Stimulated activated CD4-positive, alpha-beta T cell treated with anti-CD3 and anti-CD28 coated beads, Interleukin-2, amount 100 ng/mL, for 24 hours (primary cell): ENCODE data around the gene LRRC10B.

Source experiments
- DNase-seq, 2 donors: peaks; one replicate each; pipeline ENCODE4 v3.0.0-alpha.2; 2020

LRRC10B gene

DNA sequence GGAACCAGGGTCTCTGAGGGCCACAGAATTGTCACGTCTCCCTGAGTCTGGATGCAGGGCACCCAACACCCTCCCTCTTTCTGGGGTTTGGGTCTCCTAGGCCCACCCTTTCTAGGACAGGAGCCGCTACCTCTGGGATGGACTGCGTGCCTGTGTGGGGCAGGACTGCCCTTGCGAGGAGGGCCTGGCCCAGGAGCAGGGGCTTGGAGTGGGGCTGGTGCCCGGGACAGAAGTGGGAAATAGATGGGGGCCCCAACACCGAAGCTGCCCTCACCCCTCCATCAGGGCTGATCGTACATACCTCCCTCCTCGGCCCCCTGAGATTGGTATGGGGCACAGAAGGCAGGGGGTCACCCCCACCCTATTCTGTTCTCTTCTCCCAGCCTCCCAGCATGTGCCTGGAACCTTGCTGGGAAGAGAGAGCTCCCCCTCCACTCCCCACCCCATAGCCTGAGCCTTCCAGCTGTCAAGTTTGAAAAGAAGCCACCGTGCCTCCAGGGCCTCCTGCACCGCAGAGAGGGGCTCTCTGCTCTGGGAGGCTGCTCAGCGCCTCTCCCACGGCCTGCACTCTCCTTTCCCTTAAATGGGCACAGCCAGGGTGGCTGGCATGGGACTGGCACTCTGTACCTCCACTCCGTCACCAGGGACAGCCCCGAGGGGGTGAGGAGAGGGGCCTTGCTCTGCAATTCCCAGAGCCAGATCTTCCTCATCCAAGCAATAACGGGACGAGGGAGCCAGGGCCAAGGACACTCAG is 1.8 kb downstream of the LRRC10B start:
- DNase-seq: no peak

DNA sequence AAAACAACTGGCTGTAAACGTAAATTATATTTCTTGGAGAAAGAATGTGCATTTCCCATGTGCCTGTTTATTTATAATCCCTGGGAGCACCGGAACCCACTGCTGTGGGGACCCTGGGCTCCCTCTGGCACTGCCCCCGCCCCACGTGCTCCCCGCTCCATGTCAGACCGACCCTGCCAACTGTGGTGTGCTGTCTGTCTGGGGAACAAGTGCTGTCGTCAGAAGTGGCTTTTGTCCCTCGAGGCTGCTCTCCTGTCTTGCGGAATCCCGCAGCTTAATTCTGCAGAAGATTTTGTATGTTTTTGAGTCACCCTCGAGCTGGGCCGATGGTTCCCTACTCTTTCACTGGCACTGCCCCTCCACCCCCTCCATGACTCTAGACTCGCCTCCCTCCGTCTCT is 2.4 kb downstream of the LRRC10B start:
- no peak for DNase-seq

DNA sequence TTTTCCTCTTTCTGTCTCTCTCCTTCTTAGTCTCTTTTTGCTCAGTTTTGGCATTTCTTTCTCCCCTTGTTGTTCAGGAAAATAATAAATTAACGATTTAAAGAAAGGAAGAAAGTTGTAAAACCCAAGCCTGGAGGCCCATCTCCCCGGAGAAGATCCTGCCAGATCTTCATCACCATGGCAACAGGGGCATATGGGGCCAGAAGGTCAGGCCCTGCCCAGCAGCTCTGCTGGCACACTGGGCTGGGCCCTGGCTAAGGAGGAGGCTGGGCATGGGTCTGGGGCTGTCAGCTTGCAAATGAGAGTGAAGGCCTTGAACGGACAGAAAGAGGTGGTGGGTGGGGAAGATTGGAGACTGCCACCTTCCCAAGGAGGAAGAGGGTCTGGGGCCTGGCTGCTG is 2.8 kb downstream of the LRRC10B start:
- DNase-seq: no peak

DNA sequence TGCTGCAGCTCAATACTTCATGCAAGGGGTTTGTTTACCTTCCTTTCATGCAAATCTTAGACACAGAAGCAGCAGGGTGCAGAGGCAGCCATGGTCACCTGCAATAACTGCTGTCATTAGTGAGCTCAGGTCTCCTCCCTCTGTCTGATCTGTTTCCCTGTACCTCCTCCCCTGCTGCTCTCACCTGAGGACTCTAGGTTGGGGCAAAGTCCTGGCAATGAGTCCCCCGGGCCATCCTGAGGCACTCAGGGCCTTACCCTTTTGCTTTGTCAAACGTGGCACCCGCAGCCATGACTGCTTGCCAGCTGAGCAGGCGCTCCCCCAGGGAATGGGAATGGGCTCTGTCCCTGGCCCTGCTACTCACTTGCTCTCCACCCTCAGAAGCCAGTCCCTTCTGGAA is 3.9 kb downstream of the LRRC10B start:
- no peak for DNase-seq

DNA sequence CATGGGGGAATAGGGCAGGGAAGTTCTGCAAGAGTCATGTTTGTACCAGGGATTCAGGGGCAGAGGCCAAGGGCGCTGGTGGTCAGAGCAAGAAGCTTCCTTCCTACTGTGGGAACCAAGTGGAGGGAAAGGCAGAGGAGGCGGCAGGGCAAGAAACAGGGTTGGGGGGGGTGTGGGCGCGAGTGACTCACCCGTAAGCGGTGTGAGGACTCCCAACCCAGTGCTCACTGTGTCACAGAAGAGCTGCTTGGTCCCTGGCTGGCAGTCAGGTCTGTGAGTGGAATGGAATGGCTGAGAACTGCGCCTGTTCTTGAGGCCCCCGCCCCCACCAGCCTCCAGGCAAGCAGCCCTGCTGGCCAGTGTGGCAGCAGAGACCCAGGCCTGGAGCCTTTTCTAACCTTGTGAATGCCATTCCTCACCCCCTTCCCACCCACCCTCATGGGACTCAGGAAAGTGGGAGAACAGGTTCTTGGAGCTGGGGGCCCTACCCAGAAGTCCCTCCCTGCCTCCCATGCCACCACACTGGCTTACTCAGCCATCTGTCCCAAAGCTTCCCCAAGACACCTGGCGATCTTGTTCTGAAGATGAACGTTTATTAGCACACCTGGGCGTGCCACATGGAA is 4.7 kb downstream of the LRRC10B start:
- DNase-seq: no peak

DNA sequence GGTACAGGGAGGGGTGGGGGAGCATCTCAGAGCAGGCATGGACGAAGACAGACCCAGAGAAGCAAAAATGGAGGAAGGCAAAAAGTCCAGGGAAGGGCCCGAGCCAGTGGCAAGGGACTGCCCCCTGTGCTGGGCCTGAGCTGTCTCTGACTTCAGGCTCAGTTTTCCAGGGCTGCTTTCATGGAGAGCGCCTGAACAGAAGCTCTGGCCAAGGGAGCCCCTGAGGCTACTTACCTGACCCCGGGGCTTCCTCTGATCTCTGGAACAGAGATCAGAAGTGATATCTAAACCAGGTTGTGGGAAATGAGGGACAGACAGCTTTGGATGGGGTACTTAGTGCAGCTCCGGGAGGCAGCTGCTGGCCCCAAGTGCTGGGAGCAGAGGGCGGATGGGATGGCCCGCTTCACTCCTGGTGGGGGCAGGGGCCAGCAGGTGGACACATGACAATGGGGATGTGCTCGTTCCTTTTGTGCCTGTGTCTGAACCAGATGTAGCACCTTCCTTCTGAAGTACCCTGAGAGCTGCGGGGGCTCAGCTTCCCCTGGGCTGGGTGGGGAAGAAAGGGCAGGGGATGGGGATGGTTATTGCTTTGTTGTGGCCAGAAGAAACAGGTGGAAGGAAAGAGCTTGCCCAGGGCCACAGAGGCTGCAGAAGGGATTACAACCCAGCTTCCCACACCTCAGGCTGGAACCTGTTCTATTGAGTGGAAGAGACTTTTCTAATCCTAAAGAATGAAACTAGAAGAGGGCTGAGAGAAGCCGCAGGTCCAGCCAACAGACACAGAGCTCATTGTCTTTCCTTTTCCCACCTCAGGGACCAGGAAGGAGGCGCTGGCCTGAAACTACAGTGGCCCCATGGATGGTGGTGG is 5.7 kb downstream of the LRRC10B start:
- no peak for DNase-seq

DNA sequence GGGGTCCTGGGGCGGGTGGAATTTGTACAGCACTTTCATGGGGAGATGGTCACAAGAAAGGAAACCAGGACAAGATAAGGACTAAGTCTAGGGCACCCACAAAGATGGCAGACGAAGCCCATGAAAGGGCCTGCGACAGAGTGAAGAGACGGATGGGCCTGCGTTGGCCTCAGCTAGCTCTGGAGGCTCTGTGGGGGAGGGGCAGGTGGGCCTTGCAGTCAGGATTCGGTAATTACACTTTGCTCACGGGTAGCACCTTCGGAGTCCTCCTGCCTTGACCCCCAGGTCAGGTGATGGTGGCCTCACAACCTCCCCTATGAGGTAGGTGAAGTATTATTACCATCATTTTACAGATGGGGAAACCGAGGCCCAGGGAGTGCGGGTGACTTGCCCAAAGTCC is 7.1 kb downstream of the LRRC10B start:
- no peak for DNase-seq

DNA sequence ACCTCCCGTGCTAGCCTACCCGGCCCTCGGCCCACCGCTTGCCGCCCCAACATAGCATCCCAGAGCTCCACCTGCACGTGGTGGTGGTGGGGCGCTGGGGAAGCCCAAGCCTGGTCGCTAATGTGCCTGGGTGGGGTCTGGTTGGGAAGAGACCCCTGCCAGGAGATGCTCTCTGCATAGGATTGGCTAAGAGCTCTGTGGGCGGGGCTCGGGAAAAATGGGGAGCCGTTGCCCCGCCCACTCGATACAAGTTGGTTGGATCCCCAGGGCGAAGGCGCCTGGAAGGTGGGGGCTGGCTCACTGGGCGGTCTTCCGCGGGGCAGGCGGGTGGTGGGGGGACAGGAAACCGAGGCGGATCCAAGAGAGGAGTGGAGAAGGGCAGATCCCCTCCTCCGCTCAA is 7.6 kb downstream of the LRRC10B start:
- DNase-seq: peak in 1 of 2 donors; percentile 20

DNA sequence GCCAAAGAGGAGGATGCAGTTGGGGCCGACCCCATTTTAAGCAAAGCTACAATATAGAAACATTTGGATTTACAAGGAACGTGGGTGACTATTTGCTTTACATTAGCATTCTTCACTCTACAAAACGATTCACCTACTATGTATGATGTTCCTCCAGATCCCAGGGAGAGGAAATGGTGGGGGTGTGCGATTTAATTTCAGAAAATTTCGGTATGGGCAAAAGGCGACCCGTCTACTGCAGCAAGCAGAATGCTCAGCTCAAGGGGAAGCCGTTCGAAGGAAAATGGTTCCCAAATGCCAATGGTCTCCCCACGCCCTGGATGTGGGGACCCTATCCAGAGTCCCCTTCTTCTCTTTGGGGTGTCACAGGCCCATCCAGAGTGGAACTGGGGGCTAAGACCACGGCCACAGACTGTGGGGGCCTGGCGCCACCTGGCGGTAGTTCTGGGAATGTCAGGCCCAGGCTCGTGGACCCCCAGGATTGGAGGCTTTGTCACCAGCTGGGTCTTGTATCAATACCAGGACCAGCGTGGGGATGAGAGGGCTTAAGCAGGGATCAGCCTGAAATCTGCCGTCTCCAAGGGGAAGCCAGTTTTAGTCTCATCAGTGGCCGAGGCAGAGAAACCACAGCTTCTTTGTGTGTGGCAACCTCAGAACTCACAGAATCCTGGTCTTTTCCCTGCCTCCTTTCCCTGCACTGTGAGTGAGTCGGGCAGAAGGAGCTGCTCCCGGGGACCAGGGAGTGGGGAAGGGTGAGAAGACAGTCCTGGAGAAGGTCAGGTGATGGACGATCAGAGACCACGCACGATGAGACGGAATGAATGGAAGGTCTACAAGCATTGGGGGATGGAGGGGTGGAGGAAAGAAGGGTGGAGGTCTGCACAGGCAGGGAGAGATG is 8.4 kb downstream of the LRRC10B start:
- DNase-seq: peak; percentile 68 to 70

DNA sequence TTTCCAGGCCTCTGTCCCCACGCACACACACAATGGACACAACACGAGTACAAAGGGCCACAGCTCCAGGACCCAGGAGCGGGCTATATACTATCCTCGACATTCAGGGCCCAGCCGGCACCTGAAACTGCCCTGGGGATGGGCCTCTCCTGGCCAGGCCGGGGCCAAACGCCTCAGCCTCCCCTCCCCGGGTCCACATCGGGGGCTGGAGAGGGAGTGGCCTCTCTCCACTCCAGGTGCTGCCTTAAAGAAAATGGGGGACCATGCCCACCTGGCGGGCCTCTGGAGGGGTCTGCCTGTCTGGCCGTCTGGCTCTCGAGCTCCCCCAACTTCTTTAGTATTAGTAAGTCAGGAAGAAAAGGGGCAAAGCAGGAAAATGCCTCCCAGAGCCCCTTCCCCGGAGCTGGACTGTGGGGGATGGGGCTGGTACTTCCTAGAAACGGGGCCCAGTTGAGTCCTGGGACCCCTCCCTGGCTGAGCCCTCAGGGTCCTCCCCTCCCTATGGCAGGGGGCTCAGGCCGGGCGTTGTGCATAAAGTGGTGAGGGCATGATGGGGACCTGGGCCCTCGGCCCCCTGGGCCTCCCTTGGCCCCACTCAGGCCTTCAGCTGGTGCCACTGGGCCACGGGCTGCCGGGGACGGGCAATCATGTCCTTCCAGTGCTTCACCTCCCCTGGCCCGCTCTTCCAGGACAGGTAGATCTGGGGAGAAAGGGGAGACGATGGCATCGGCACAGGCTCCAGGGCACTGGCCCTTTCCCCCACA is 9.7 kb downstream of the LRRC10B start:
- no peak for DNase-seq

DNA sequence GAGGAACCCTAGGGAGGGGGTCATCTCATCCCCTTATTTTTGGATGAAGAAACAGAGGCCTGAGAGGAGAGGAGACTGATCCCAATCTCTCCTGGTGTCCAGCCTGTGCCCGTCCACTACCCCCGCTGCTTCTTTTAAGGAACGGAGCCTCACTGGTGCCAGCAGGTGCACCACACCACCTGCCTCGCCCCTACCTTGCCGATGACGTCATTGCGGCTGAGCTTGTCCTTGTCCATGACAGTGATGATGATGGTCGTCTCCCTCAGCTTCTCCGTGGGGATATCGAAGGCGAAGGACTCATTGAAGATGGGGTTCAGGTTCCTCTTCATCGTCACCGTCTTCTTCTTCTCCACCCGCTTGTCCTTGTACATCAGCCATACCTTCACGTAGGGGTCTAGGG is 14.3 kb downstream of the LRRC10B start:
- no peak for DNase-seq

DNA sequence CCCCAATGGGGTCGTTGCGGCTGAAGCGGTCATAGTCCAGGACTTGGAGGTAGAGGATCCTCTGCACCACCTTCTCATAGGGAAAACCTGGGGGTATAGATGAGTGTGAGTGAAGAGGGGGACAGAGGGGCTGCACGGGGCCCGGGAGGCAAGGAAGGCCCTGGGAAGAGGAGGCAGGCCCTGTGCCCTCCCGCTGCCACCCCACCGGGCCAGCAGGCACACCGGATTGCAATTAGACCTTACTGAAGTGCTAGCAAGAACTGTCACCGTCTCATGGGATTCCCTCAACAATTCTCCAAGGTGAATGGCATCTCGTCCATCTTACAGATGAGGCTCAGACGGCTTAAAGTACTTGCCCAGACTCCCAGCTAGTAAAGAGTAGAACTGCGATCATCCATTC is 15.9 kb downstream of the LRRC10B start:
- no peak for DNase-seq

DNA sequence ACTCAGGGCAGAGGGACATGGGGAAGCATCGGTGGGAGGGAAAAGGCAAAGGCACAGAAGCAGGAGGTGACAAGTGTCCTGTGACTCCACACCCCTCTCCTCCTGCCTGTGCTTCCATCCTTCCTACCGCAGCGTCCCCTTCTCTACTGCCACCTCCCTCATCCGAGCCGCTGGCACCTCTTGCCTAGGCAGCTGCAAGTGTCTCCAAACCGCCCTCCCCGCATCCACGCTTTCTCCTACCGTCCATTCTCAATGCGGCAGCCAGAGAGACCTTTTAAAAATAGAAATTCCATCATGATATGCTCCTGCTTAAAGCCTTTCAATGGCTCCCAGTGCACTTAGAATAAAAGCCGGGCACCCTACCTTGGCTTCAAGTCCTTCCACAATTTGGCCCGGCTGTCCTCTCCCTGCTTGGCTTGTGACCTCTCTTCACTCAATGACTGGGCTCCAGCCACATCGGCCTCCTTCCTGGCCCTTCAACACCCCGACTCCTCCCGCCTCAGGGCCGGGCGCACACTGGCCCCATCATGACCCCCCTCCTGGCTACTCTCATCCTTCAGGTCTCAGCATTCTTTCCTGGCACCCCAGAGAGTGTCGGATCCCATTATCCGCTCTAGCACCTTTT is 16.5 kb downstream of the LRRC10B start:
- DNase-seq: no peak

DNA sequence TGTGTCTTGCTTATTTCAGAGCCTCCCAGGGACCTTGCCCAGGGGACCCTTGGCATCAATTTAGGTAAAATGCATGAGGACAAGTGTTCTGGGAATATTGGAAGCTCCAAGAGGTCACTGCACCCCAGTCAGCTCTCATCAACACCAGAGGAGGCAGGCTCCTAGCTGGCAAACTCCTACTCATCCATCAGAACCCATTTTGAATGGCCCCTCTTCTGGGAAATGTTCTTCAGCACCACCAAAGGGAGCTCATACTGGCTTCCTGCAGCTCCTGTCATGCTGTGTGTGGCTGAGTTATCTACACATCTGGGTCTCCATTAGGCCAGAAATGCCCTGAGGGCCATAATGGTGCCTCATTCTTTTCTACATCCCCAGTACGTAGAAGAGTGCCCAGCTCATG is 17.7 kb downstream of the LRRC10B start:
- DNase-seq: no peak

DNA sequence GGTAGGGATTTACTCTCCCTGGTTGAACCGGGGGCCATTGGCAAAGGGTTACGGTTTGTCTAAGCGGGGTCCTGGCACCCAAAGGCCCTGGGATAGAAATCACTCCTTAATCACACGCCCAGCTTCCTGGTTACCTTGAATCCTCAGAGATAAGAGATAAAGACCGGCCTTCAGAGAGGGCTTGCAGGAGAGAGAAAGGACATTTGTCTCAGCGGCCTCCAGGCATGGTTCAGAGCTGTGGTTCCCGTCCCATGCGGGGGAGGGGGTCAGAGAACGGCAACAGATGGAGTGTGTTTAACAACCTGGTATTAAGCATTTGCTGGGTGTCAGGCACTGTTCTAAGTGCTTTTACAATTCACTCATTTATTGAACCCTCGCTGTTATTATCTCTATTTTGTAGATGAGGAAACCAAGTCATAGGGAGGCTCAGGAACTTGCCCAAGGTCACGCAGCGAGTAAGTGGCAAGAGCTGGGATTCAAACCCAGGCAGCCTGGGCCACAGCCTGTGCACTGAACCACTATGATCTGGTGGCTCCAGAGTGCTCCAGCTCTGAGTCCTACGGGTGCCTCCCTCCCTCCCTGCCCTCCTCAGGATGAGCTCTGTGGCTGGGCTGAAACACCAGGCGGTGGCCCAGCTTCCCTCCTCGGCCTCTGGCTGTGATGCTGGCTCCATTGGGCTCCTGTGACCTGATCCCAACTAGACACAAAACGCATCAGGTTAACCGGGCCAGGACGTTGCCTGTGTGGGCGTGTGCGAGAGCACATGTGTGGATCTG is 18.6 kb downstream of the LRRC10B start:
- DNase-seq: no peak

DNA sequence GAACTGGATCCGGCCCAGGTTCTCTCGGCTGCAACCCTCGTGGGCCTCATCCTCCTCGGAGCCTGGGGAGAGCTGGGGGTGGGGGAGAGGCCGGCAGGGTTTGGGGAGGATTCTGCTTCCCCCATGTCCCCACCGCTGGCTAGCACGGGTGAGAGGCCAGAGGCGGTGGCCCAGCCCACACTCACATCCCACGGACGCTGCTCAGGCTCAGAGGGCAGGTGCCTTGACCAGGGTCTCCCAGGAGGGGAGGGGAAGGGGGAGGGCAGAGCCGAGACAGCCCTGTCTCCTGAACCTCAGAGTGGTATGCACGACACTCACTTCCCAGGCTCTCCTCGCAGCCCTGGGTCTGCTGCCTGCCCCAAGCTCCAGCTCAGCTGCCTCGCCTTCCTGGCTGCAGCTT is 19.6 kb downstream of the LRRC10B start:
- DNase-seq: no peak

DNA sequence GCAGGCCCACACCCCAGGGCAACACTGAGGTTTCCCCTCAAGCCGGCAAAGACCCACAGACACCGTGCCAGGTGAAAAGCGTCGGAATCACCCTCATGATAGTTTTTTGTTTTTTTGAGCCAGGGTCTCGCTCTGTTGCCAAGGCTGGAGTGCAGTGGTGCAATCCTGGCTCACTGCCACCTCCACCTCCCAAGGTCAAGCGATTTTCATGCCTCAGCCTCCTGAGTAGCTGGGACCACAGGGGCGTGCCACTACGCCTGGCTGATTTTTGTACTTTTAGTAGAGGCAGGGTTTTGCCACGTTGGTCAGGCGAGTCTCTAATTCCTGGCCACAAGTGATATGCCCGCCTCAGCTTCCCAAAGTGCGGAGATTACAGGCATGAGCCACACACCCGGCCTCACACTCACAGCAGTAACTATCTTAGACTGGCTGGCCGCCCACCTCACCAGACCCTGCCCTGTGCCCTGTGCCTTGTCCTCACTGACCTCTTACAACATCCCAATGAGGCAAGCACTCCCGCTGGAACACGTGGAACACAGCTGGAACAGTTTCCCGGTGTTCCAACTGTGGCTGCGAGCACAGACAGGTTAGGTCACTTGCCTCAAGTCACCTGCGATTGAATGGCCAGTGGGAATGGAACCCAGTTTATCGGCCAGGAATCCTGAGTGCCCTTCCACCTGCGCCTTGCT is 21.1 kb downstream of the LRRC10B start:
- DNase-seq: no peak

DNA sequence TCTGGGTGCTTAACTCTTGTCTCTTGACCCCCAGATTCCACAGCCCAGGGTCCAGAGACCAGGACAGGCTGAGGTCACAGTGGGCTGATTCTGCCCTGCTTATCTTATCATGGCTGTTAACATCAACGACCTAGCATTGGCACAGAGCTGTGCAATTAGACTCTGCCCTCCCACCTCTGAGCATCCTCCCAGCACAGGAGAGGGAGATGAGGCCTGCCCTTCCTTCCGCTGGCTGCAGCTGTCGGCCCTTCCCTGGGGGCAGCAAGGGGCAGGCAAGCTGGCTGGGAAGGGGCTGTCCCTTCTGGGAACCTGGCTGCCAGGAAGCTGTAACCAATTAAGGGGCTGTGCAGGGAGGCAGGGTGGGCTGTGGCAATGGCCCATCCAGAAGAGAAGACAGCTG is 22.5 kb downstream of the LRRC10B start:
- no peak for DNase-seq

DNA sequence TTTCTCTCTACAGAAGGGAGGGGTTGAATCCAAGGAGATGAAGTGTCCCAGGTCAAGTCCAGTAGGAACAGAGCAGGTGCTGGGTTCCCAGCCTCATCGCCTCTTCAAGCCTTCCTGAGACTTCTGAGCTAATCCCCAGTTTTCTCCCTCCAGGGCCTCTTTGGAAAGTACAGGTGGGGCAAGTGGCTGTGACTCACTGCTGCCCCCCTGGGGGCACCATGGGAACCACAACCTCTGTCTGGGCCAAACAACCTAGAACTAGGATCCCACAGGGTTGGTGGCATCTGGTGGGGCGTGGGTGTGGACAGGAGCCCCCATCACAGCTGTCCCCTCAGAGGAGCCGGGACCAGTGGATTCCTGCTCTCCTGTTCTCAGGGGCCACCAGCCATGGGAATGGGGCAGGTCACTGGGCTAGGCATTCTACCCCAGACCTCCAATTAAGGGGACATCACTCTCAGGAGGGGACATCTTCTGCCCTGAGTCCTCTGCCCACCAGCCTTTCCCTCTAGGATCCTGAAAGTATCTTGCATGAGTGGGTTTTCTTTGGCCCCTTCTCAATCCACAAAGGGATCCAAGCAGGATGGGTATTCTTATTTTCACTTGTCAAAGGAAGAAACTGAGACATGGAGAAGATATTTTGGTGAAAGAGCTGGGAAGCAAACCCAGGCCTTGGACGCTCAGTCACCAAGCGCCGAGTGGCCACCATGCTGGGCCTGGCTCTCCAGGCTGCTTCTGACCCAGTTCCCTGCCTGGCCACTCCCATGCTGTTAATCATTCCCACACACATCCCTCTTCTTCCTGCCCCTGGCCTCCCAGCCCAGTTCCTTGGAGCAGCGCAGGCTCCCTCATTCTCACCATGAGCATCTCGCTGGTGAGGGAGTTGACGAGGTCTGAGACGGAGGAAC is 23.8 kb downstream of the LRRC10B start:
- DNase-seq: peak; percentile 54 to 62
